ENCODE data around the gene SGMS1.

GRCh38 chr10:50394832-50395231 is 228.9 kb downstream of the SGMS1 start:
- TF ChIP-seq ZNF274 (IDR thresholded peaks at IDR 0.05; ENCODE audit: low read depth, low read length) (no peak), SUZ12 (IDR thresholded peaks at IDR 0.05; ENCODE audit: extremely low read depth, insufficient read depth, insufficient read length) (no peak)

Measured in NT2/D1 (cell line).